ENCODE data around the gene HES7. TPM values are rescaled to one million over a fixed set of nuclear protein-coding genes. Genes with fewer than 3 reads are reported as not detected.
A peak's percentile ranks its signal among the peaks of the same experiment; 100 is the strongest.

HES7 gene
- polyA plus RNA-seq, 1 of the 3 experiments (the other 2 are of a cell fraction): 1.2 TPM

DNA sequence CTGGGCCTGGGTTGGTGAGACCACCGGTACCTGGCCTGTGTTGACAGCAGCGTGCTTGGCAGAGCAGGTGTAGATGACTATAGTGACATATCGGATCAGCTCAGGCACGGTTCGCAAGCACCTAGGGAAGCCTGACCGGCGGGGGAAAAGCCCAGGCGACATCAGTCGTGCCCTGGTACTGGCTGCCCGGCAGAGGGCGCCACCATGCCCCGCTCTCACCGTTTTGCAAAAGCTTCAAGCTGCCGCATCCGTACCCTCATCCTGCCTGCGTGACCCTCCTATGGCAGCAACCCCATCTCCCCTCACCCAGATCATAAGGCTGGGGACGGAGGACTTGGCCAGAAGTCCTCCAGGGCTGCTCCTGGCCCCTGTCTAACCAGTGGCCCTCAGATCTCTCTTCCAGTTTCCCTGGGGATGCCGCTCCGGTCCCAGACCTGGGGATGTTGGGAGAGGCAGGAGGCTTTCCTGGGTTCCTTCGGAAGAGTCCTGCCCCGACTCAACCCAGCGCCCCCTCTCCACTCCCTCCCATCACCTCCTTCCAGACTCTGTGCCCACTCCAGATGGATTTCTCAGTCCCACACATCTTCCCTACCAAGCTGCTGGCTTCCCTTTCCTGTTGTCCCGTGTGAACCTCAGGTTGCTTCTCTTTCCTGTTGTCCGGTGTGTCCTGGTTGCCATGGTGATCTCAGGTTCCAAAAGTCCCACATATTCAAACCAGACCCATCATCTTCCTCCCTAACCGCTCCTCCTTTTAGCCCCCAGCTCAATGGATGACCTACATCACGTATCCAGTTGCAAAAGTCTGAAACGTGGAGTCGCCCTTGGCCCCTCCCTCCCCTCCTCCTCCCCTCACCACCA is 50.0 kb downstream of the HES7 start:
- H3K27ac ChIP-seq (ENCODE audit: low read depth in 2 of 2, low read length in 1 of 2): no peak overlapping the region
- ChIA-PET POLR2A (interaction anchor here (1.7 kb wide), 1 partner anchor 99 kb away, joined by 5 read pairs; no protein-coding TSS in a partner anchor), CTCF (interaction anchor here (0.6 to 20.8 kb wide), 54 partner anchors 9 to 565 kb away, joined by 3 to 390 read pairs (median 4); partner anchors contain the start of genes ALOX12B, ALOXE3 and HES7)
- H3K27me3 ChIP-seq (ENCODE audit: insufficient read depth): peaks cover 64% of the 10 kb centered on the region
- no peaks in the 10 kb centered on the region for H3F3A ChIP-seq (replicated peaks; ENCODE audit: insufficient read depth)
- H2AFZ ChIP-seq (ENCODE audit: low read depth): no peak overlapping the region
- peak overlapping the region in 1 of 2 experiments; percentile 26; a peak in 1 of 4 replicates for H3K4me3 ChIP-seq (ENCODE audit: low read depth in 2 of 2, low read length in 1 of 2)
- no peaks in the 10 kb centered on the region for H3K9me2 ChIP-seq
- TF ChIP-seq, protein P1, sequence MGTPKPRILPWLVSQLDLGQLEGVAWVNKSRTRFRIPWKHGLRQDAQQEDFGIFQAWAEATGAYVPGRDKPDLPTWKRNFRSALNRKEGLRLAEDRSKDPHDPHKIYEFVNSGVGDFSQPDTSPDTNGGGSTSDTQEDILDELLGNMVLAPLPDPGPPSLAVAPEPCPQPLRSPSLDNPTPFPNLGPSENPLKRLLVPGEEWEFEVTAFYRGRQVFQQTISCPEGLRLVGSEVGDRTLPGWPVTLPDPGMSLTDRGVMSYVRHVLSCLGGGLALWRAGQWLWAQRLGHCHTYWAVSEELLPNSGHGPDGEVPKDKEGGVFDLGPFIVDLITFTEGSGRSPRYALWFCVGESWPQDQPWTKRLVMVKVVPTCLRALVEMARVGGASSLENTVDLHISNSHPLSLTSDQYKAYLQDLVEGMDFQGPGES (IDR thresholded peaks at IDR 0.05; ENCODE audit: low read depth, low read length): no peak
- TF ChIP-seq CHD2 (IDR thresholded peaks at IDR 0.05; ENCODE audit: low read length, partially characterized antibody) (peak; percentile 36), SMC3 (IDR thresholded peaks at IDR 0.05; ENCODE audit: low read depth, low read length) (peak; percentile 28; the same call in 1 of the 2 replicates), FOSL2 (IDR thresholded peaks at IDR 0.05; ENCODE audit: borderline replicate concordance, low read depth) (no peak), RAD21 (IDR thresholded peaks at IDR 0.05; ENCODE audit: low read length) (peak; percentile 41)
- TF ChIP-seq, protein P2, sequence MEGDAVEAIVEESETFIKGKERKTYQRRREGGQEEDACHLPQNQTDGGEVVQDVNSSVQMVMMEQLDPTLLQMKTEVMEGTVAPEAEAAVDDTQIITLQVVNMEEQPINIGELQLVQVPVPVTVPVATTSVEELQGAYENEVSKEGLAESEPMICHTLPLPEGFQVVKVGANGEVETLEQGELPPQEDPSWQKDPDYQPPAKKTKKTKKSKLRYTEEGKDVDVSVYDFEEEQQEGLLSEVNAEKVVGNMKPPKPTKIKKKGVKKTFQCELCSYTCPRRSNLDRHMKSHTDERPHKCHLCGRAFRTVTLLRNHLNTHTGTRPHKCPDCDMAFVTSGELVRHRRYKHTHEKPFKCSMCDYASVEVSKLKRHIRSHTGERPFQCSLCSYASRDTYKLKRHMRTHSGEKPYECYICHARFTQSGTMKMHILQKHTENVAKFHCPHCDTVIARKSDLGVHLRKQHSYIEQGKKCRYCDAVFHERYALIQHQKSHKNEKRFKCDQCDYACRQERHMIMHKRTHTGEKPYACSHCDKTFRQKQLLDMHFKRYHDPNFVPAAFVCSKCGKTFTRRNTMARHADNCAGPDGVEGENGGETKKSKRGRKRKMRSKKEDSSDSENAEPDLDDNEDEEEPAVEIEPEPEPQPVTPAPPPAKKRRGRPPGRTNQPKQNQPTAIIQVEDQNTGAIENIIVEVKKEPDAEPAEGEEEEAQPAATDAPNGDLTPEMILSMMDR (IDR thresholded peaks at IDR 0.05): peak; percentile 89
- H3K4me1 ChIP-seq (ENCODE audit: control insufficient read depth in 1 of 2, insufficient read depth in 2 of 2, low read depth in 1 of 2, low read length in 1 of 2): peaks cover 0 to 8% of the 10 kb centered on the region in 2 experiments; a peak in 1 of 4 replicates
- WGBS (ENCODE audit: low lambda C conversion rate): 10% methylated on average over 17 of the region's 28 CpGs
- H3K9me3 ChIP-seq: no peaks in the 10 kb centered on the region
- no peaks in the 10 kb centered on the region for H3K36me3 ChIP-seq (replicated peaks in 1 of 2; ENCODE audit: control insufficient read depth in 1 of 2, insufficient read depth in 2 of 2, low read length in 1 of 2)
- peak overlapping the region; percentile 44 for H3K4me2 ChIP-seq
- peak; percentile 89 for DNase-seq
- no peaks in the 10 kb centered on the region for H3K79me2 ChIP-seq (ENCODE audit: insufficient read depth)
- no peaks in the 10 kb centered on the region for H4K20me1 ChIP-seq (ENCODE audit: insufficient read depth)
- H3K9ac ChIP-seq: no peak overlapping the region

DNA sequence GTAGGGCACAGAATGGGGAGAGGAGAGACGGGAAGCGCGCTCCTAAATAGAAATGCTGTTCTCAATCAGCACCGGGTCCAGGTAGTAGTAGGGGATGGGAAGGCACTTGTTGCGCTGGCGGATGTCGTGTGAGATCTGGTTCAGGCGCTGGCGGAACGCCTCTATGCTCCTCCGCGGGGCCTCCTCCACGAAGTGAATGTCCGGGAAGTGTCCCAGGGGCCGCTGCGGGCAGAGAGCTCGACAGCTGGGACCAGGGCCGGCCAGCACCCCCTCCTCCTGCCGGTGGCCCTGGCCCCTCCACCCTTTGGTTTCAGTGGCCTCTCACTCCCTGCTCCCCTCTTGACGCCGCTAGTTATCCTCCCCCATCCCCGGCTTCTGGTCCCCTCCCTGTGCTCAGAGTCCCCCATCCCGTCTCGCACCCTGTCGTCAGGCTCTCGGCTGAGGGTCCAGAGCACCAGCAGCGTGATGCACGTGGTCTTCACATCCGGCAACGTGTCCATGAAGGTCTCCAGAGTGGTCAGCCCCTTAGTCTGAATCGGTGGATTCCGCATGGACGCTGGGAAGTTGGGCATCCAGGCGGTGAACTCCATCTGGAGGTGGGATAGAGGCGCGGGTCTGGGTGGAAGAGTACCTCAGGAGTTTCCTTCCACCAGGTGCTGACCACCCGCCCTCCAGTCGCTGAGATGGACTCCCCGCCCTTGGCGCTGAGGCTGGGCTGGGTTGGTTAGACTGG is 51.0 kb downstream of the HES7 start:
- POLR2A ChIA-PET: interaction anchor here (1.7 kb wide), 1 partner anchor 100 kb away, joined by 5 read pairs; no protein-coding TSS in a partner anchor
- Histone ChIP-seq H3K27me3 (ENCODE audit: insufficient read depth) (peaks cover 74% of the 10 kb centered on the region), H3K9me3 (no peaks in the 10 kb centered on the region), H3K4me2 (peak overlapping the region; percentile 44; the same call in 1 of the 2 replicates), H3K9me2 (no peaks in the 10 kb centered on the region), H3F3A (replicated peaks; ENCODE audit: insufficient read depth) (no peaks in the 10 kb centered on the region), H3K79me2 (ENCODE audit: insufficient read depth) (no peaks in the 10 kb centered on the region), H2AFZ (ENCODE audit: low read depth) (no peak overlapping the region), H3K9ac (no peak overlapping the region), H3K36me3 (replicated peaks in 1 of 2; ENCODE audit: control insufficient read depth in 1 of 2, insufficient read depth in 2 of 2, low read length in 1 of 2) (no peaks in the 10 kb centered on the region), H3K27ac (ENCODE audit: low read depth in 2 of 2, low read length in 1 of 2) (no peak overlapping the region), H3K4me1 (ENCODE audit: control insufficient read depth in 1 of 2, insufficient read depth in 2 of 2, low read depth in 1 of 2, low read length in 1 of 2) (peaks cover 0 to 8% of the 10 kb centered on the region in 2 experiments; a peak in 1 of 4 replicates), H4K20me1 (ENCODE audit: insufficient read depth) (no peaks in the 10 kb centered on the region), H3K4me3 (ENCODE audit: low read depth in 2 of 2, low read length in 1 of 2) (no peak overlapping the region)
- TF ChIP-seq, protein P3, sequence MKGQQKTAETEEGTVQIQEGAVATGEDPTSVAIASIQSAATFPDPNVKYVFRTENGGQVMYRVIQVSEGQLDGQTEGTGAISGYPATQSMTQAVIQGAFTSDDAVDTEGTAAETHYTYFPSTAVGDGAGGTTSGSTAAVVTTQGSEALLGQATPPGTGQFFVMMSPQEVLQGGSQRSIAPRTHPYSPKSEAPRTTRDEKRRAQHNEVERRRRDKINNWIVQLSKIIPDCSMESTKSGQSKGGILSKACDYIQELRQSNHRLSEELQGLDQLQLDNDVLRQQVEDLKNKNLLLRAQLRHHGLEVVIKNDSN (IDR thresholded peaks at IDR 0.05; ENCODE audit: borderline replicate concordance, low read depth): no peak
- TF ChIP-seq, protein P4, sequence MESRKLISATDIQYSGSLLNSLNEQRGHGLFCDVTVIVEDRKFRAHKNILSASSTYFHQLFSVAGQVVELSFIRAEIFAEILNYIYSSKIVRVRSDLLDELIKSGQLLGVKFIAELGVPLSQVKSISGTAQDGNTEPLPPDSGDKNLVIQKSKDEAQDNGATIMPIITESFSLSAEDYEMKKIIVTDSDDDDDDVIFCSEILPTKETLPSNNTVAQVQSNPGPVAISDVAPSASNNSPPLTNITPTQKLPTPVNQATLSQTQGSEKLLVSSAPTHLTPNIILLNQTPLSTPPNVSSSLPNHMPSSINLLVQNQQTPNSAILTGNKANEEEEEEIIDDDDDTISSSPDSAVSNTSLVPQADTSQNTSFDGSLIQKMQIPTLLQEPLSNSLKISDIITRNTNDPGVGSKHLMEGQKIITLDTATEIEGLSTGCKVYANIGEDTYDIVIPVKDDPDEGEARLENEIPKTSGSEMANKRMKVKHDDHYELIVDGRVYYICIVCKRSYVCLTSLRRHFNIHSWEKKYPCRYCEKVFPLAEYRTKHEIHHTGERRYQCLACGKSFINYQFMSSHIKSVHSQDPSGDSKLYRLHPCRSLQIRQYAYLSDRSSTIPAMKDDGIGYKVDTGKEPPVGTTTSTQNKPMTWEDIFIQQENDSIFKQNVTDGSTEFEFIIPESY (IDR thresholded peaks at IDR 0.05; ENCODE audit: borderline replicate concordance, low read depth): no peak
- no peak for TF ChIP-seq SIN3A (IDR thresholded peaks at IDR 0.05; ENCODE audit: borderline replicate concordance, low read depth, low read length)
- WGBS (ENCODE audit: low lambda C conversion rate): 29% methylated on average over 38 of the region's 40 CpGs
- CTCF ChIA-PET: interaction anchor here (0.6 to 20.8 kb wide), 44 partner anchors 7 to 263 kb away, joined by 3 to 390 read pairs (median 5); partner anchors contain the start of genes ALOX12B, ALOXE3 and HES7
- DNase-seq: peak; percentile 54

Data from SK-N-SH (cell line).